ENCODE data around the gene TOGARAM2.

DNA sequence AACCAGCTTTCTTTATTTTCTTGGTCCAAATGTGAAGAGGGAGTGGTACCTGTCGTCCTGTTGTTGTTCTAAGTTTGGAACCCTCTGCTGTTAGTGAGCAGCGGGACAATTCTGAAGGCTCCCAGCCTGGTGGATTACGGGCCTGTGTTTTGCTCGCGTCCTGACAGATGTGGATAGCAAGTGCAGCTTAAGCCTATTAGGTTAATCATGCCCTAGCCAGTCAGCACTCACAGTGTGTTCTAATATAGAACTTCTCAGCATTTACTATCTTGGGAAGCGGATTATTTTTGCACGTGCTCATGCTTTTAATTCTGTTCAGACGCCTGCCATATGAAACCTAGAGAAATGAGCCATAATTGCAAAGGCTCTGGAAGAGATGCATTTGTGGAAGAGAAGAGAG, 93.3 kb downstream of the TOGARAM2 start, which contains the start of gene PCARE:
- TF ChIP-seq, protein P1, sequence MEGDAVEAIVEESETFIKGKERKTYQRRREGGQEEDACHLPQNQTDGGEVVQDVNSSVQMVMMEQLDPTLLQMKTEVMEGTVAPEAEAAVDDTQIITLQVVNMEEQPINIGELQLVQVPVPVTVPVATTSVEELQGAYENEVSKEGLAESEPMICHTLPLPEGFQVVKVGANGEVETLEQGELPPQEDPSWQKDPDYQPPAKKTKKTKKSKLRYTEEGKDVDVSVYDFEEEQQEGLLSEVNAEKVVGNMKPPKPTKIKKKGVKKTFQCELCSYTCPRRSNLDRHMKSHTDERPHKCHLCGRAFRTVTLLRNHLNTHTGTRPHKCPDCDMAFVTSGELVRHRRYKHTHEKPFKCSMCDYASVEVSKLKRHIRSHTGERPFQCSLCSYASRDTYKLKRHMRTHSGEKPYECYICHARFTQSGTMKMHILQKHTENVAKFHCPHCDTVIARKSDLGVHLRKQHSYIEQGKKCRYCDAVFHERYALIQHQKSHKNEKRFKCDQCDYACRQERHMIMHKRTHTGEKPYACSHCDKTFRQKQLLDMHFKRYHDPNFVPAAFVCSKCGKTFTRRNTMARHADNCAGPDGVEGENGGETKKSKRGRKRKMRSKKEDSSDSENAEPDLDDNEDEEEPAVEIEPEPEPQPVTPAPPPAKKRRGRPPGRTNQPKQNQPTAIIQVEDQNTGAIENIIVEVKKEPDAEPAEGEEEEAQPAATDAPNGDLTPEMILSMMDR (IDR thresholded peaks at IDR 0.05), result no peak
- no peak for TF ChIP-seq POLR2A (IDR thresholded peaks at IDR 0.05)

All from testis (tissue), 2 donors.